Right ventricle myocardium inferior (tissue), 1 donor: ENCODE results near the gene SLC5A10. TPM values are rescaled to one million over a fixed set of nuclear protein-coding genes. Genes with fewer than 3 reads are reported as not detected.
A peak's percentile ranks its signal among the peaks of the same experiment; 100 is the strongest.
"Not testable (repeated sequence)": the region's sequence is repeated elsewhere in the genome, so short reads cannot be mapped to it uniquely, and the experiment has no call there.

Experiments used
- ATAC-seq: fragments of 200-7000 bp; cut with Tn5 transposase; one replicate; pipeline ENCODE4 v1.9.1; 2020; ENCODE audit warnings: mild to moderate bottlenecking, moderate library complexity
- DNase-seq: peaks from one replicate; pipeline ENCODE4 v3.0.0; 2021; ENCODE audit errors: missing footprints
- intact Hi-C: fragments of 100-400 bp; cut with DNase I; formaldehyde crosslinking; loops from one replicate; pipeline ENCODE4 v1.11.0; 2022
- total RNA-seq: library from RNA; stranded (reverse); fragmentation: NEBNext Ultra II Directional; extraction: Animal tissue kit (Norgen Biotek cat#: 25700); gene quantifications from one replicate; pipeline ENCODE4 v1.2.1, GENCODE V29; 2021
- donor health status: DM: no; HTN: yes; CAD: no; lungs with severe emphysema.

Gene SLC5A10
- total RNA-seq, 1 donor from 2014 or later: not detected

GRCh38 chr17:19011581-19011980, 59.6 kb downstream of the SLC5A10 start:
- intact Hi-C loops: no loop called here
- ATAC-seq (no peak), DNase-seq (peak; percentile 37)

GRCh38 chr17:19012171-19013080, 60.5 kb downstream of the SLC5A10 start:
- ATAC-seq: no peak
- DNase-seq: peak; percentile 49
- intact Hi-C loops: no loop called here

- ATAC-seq: no peak
- DNase-seq: peak; percentile 50
- intact Hi-C loops: no loop called here
Measured at GRCh38 chr17:19013226-19013625, 61.3 kb downstream of the SLC5A10 start.

DNA sequence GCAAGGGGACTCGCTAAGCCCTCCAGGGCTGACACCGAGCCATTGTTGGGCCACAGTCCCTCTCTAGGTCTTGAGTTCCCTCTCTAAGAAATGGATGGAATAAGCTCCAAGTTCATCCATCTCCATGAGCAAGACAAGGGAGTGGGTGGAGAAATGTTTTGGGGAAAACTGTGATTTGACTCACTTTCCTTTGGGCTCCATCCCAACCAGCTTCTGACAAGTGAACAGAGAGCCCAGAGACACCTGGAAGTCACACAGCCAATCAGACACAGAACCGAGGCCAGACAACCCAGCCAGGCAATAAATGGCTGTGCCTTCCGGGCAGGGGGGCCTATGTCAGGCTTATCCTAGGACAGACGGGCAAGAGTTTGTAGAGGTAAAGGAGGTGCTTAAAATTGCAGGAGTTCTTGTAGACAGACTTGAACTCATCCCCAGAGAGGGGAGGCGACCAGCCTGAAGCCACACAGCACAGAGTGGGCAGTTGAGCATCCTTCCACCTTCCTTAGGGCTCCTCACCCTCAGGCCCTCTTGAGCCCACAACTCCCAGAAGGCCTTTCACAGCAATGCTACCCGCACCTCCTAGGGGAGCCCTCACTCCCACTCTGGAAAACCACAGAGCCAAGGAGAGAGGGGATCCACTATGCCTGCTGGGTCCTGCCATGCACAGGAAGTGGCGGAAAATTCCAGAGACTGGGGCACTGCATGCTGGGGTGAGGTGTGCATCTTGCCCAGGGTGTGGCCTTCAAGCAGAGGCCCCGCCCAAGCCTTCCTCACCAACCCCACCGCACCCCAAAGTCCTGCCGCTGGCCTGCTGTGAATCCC, 62.1 kb downstream of the SLC5A10 start:
- no peak for ATAC-seq
- intact Hi-C loops: no loop called here
- peak; percentile 13 for DNase-seq

DNA sequence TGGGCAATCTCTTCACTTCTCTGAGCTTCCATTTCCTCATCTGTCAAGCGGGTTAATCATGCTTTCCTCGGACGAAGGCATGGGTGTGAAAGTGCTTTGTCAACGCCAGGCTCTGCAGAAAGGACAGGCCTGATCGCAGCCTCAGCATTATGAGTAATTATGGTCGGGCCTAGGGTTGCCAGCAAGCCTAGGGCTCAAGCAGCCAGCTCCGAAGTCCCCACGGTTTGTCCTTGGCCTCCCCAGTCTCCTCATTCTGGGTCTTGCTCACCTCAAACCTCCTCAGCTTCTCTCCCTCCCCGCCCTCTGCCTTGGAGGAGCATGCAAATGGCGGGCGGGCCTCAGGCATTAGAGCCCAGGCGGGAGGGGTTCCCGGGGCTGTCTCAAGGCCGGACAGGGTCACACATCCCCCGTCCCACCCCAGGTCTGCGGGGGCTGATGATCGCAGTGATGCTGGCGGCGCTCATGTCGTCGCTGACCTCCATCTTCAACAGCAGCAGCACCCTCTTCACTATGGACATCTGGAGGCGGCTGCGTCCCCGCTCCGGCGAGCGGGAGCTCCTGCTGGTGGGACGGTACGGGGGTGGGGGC, 62.8 kb downstream of the SLC5A10 start:
- no peak for ATAC-seq
- intact Hi-C loops: no loop called here
- DNase-seq: peak; percentile 34

DNA sequence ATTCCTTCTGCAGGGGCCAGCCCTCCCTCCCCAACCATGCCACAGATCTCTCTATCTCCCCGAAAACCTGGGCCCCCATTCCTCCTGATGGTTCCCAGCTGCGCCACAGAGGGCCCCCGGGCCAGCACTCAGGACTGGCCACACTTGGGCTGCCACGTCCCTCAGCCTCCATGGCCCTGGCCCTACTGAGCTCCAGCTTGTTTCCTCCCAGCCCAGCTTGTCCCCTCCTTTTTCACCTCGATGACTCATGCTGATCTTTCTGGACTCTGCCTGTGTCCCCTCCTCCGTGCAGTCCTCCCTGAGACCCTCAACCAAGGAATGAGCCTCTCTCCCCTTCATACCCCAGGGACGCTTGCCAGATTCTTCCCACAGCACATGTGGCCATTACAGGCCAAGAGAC, 63.5 kb downstream of the SLC5A10 start:
- peak; percentile 11 for DNase-seq
- intact Hi-C loops: no loop called here
- no peak for ATAC-seq

DNA sequence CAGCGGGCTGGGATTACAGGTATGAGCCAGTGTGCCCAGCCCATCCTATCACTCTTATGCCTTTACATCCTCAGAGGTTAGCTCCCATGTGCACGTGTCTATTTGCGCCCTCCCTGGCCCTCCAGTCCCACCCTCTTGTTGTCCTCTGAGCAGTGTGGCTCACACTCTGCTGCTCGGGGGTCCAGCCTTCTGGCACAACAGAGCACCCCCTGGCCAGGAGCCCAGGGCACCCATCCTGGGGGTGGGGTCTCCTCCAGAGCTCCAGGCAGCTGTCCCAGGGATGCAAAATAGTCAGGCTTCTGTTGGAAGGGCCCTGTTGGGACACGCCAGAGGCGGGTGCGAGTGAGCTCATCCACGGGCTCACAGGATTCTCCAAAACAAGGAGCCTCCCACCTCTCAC, 64.3 kb downstream of the SLC5A10 start:
- DNase-seq (peak; percentile 18), ATAC-seq (no peak)
- intact Hi-C loops: no loop called here

DNA sequence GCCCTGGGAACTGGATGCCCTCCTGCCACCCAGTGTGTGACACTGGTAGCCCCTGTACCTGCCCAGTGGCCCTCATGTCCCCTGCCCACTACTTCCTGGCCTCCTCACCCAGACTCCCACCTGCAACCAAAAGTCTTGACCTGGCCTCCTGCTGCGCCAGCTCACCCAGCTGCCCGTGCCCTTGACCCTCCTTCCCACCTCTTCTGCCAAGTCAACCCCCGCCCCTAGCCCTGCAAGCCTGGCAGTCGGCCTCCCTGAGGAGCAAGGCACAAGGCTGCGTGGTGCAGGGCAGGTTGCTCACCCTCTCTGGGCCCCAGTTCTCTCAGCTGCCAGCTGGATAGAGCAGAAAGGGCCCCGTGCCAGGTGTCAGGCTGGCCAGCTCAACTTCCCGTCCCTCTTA, 64.9 kb downstream of the SLC5A10 start:
- DNase-seq (peak; percentile 55), ATAC-seq (no peak)
- intact Hi-C loops: no loop called here

DNA sequence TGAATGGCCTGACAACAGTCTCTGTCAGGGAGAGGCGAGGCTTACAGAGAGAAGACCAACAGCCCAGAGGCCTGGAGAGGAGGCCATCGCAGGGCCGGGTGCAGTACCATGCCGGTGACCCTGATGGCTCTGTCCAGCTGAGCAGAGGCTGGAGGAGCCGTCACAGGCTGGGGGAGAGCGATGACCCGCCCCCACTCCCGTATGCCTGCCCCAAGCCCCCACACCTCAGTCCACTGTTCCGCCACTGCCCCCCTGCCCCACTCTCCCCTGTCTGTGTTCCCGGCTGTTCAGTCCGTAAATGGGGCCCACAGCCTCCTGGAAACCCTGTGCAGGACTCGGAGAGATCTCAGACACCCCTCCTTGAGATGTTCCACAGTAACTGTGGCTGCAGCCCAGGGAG, 65.4 kb downstream of the SLC5A10 start:
- DNase-seq (peak; percentile 32), ATAC-seq (no peak)
- intact Hi-C loops: no loop called here

DNA sequence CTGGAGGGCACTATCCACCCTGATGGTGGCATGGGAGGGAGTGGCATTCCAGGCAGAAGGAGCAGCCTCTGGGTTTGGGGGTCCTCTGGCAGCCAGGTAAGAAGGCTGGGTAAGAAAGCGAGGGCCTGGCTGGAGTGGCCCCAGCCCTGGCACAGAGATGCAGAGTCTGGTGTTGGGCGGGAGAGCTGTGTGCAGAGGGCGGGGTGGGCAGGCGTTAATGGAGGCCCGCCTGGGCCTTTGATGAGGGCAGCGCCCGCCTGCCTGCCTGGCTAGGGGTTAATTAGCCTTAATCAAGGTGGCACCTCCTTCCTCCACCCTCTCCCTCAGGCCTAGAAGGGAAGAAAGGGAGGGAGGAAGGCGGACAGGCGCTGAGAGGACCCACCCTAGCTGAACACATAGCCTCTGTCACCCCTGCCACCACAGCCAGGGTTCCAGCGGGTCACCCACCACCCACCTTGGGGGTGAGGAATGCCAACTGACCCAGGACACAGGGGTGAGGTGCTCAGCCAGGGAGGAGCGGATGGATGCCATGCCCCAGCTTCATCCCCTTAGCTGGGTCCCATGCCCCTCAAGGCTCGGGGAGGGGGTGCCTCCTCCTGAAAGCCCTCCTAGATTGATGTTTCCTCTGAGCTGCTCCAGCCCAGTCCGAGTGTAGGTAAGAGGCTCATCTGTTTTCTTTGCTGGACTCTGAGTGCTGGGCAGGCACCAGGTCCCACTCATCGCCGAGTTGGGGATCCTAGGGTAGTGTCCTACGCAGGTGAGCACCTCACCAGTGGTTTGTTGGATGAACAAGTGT, 66.0 kb downstream of the SLC5A10 start:
- intact Hi-C loops: no loop called here
- ATAC-seq (no peak), DNase-seq (peak; percentile 43)

DNA sequence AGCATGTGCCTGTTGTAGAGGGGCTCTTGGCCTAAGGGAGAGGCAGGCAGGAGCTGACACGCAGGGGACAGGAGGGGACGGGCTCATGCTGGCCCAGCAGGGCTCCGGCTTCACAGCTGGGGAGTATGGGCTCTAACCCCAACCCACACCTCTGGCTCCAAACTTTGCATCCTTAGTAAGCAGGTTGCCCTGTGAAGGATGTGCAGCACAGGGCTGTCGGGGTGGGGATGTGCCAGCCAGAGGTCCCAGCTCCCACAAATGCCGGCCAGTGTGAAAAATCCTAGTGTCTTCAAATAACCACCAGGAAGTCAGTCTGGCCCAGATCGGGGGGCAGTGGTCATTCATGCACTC, 66.6 kb downstream of the SLC5A10 start:
- DNase-seq (peak; percentile 37), ATAC-seq (no peak)
- intact Hi-C loops: no loop called here

- intact Hi-C loops: no loop called here
- peak; percentile 46 for DNase-seq
- no peak for ATAC-seq
Measured at GRCh38 chr17:19019041-19019941, 67.3 kb downstream of the SLC5A10 start.

DNA sequence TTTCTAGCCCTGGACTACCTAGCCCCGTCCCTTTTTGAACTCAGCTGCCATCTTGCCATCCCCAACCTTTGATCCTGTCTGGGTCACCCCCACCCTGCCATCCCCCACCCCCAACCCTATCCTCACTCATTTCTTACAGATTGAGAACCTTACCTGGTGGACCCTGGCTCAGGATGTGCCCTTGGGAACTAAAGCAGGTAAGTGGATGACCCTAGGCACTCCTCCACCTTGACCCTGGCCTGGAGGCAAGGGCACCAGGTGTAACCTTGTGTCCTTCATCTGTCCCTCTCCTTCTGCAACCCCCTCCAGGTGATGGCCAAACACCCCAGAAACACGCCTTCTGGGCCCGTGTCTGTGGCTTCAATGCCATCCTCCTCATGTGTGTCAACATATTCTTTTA, 68.1 kb downstream of the SLC5A10 start:
- ATAC-seq: no peak
- peak; percentile 30 for DNase-seq
- intact Hi-C loops: no loop called here

- ATAC-seq, intact Hi-C loops: not testable (repeated sequence)
- peak; percentile 34 for DNase-seq
Measured at GRCh38 chr17:19021011-19021621, 69.2 kb downstream of the SLC5A10 start.

DNA sequence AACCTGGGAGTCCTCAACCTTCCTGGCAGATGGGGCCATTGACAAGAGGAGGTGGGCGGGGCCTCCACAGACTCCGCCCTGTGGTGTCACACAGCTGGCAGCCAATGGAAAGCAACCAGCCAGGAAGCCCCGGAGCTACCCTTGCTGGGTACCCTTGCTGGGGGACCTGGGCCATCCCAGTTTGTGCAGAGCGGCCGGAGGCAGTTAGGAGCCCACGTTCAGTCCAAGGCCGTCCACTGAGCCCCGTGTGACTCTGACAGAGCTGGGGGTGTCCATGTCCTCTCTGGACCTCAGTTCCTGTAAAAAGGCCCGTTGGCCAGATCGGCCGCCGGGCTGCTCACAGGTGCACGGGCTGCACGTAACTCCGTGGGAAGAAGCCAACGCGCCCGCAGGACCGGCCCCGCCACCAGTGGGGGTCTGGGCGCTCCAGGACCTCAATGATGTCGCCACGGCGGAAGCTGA, 69.7 kb downstream of the SLC5A10 start:
- DNase-seq (peak; percentile 55), ATAC-seq (no peak)
- intact Hi-C loops: no loop called here

GRCh38 chr17:19022128-19022527, 70.2 kb downstream of the SLC5A10 start:
- intact Hi-C loops: no loop called here
- ATAC-seq (no peak), DNase-seq (no peak)

- DNase-seq (peak; percentile 28), ATAC-seq (no peak)
- intact Hi-C loops: no loop called here
Measured at GRCh38 chr17:19022747-19023146, 70.8 kb downstream of the SLC5A10 start.
